Ectodermal cell (in vitro differentiated cells): Measurements from ENCODE around the gene PSME2.

Experiments used
- H3K27ac ChIP-seq: 2 replicates; pipeline ENCODE4 v1.7.0; 2013; ENCODE audit warnings: mild to moderate bottlenecking, low read depth, low read length; ENCODE audit not compliant: insufficient read depth, poor library complexity, severe bottlenecking
- H3K27me3 ChIP-seq: 2 replicates; pipeline ENCODE4 v1.7.0; 2013; ENCODE audit warnings: mild to moderate bottlenecking, low read length; ENCODE audit not compliant: insufficient read depth, control insufficient read depth, poor library complexity, severe bottlenecking
- H3K36me3 ChIP-seq: one replicate; pipeline ENCODE4 v1.7.0; 2013; ENCODE audit warnings: low read length; ENCODE audit not compliant: control insufficient read depth, insufficient read depth
- H3K4me1 ChIP-seq: one replicate; pipeline ENCODE4 v1.7.0; 2013; ENCODE audit warnings: low read length; ENCODE audit not compliant: control insufficient read depth, insufficient read depth
- H3K4me3 ChIP-seq: 2 replicates; pipeline ENCODE4 v1.7.0; 2013; ENCODE audit warnings: low read depth, low read length, control low read depth; ENCODE audit not compliant: insufficient read depth
- H3K9me3 ChIP-seq: 2 replicates; pipeline ENCODE4 v1.7.0; 2013; ENCODE audit warnings: mild to moderate bottlenecking, low read length, moderate library complexity; ENCODE audit not compliant: control insufficient read depth
- WGBS, 2 experiments: methylation state at CpG; one replicate each; pipeline ENCODE4 v1.1.7; 2013; ENCODE audit warnings: missing lambda C conversion rate in 2 of 2; 5-methylcytosine and 5-hydroxymethylcytosine counted together

The PSME2 gene

GRCh38 chr14:24187539-24187915, 41.1 kb upstream of the PSME2 start:
- Histone ChIP-seq H3K27me3 (no peaks in the 10 kb centered on the region), H3K4me1 (peaks cover 7% of the 10 kb centered on the region), H3K27ac (no peak overlapping the region), H3K36me3 (peaks cover 22% of the 10 kb centered on the region), H3K4me3 (peak overlapping the region; percentile 88), H3K9me3 (no peaks in the 10 kb centered on the region)
- WGBS, 2 experiments, result 93 to 94% methylated on average over 2 of the region's 2 CpGs

GRCh38 chr14:24186831-24187538, 40.6 kb upstream of the PSME2 start:
- WGBS, 2 experiments, result 94 to 95% methylated on average over 10 of the region's 10 CpGs
- H3K9me3 ChIP-seq, result no peaks in the 10 kb centered on the region

GRCh38 chr14:24185741-24186140, 39.3 kb upstream of the PSME2 start:
- no peaks in the 10 kb centered on the region for H3K9me3 ChIP-seq
- H3K27me3 ChIP-seq, result no peaks in the 10 kb centered on the region
- H3K4me3 ChIP-seq, result no peak overlapping the region
- H3K36me3 ChIP-seq, result peaks cover 19% of the 10 kb centered on the region
- peaks cover 7% of the 10 kb centered on the region for H3K4me1 ChIP-seq
- WGBS, 2 experiments, result 95 to 96% methylated on average over 11 of the region's 11 CpGs
- H3K27ac ChIP-seq, result no peak overlapping the region

More at GRCh38 chr14:24186831-24187538, 40.6 kb upstream of the PSME2 start:
- Histone ChIP-seq H3K4me3 (no peak overlapping the region), H3K27me3 (no peaks in the 10 kb centered on the region), H3K4me1 (peaks cover 7% of the 10 kb centered on the region), H3K36me3 (peaks cover 16% of the 10 kb centered on the region), H3K27ac (no peak overlapping the region)

- Histone ChIP-seq H3K9me3 (no peaks in the 10 kb centered on the region), H3K27me3 (no peaks in the 10 kb centered on the region), H3K4me3 (no peak overlapping the region), H3K36me3 (peaks cover 22% of the 10 kb centered on the region), H3K27ac (no peak overlapping the region), H3K4me1 (peaks cover 7% of the 10 kb centered on the region)
- WGBS, 2 experiments, result 94 to 97% methylated on average over 7 of the region's 7 CpGs
These were observed 38.6 kb upstream of the PSME2 start for GRCh38 chr14:24185026-24185425.

- Histone ChIP-seq H3K9me3 (no peaks in the 10 kb centered on the region), H3K27ac (no peak overlapping the region), H3K27me3 (no peaks in the 10 kb centered on the region), H3K36me3 (peaks cover 29% of the 10 kb centered on the region), H3K4me3 (no peak overlapping the region), H3K4me1 (peaks cover 7% of the 10 kb centered on the region)
- 95 to 96% methylated on average over 19 of the region's 19 CpGs for WGBS, 2 experiments
These were observed 37.9 kb upstream of the PSME2 start for GRCh38 chr14:24184104-24184970.

- WGBS, 2 experiments, result 92 to 95% methylated on average over 15 of the region's 15 CpGs
These were observed 36.6 kb upstream of the PSME2 start for GRCh38 chr14:24183014-24183481.

GRCh38 chr14:24182110-24182882, 35.9 kb upstream of the PSME2 start:
- H3K4me3 ChIP-seq, result no peak overlapping the region
- H3K9me3 ChIP-seq, result no peaks in the 10 kb centered on the region
- H3K27ac ChIP-seq, result no peak overlapping the region
- peaks cover 37% of the 10 kb centered on the region for H3K36me3 ChIP-seq
- no peaks in the 10 kb centered on the region for H3K27me3 ChIP-seq
- WGBS, 2 experiments, result 94 to 95% methylated on average over 14 of the region's 14 CpGs
- H3K4me1 ChIP-seq, result no peaks in the 10 kb centered on the region

More at GRCh38 chr14:24183014-24183481, 36.6 kb upstream of the PSME2 start:
- H3K27ac ChIP-seq, result no peak overlapping the region
- peaks cover 34% of the 10 kb centered on the region for H3K36me3 ChIP-seq
- H3K4me1 ChIP-seq, result peaks cover 7% of the 10 kb centered on the region
- H3K4me3 ChIP-seq, result no peak overlapping the region
- no peaks in the 10 kb centered on the region for H3K9me3 ChIP-seq
- H3K27me3 ChIP-seq, result no peaks in the 10 kb centered on the region

GRCh38 chr14:24181371-24182077, 35.1 kb upstream of the PSME2 start:
- Histone ChIP-seq H3K4me3 (no peak overlapping the region), H3K4me1 (no peaks in the 10 kb centered on the region), H3K27me3 (no peaks in the 10 kb centered on the region), H3K36me3 (peaks cover 30% of the 10 kb centered on the region), H3K27ac (no peak overlapping the region), H3K9me3 (no peaks in the 10 kb centered on the region)
- WGBS, 2 experiments, result 94 to 96% methylated on average over 19 of the region's 19 CpGs

- H3K36me3 ChIP-seq, result peaks cover 21% of the 10 kb centered on the region
- H3K9me3 ChIP-seq, result no peaks in the 10 kb centered on the region
- H3K27me3 ChIP-seq, result no peaks in the 10 kb centered on the region
- H3K4me3 ChIP-seq, result no peak overlapping the region
- 93 to 95% methylated on average over 18 of the region's 18 CpGs for WGBS, 2 experiments
- no peaks in the 10 kb centered on the region for H3K4me1 ChIP-seq
- no peak overlapping the region for H3K27ac ChIP-seq
These were observed 33.8 kb upstream of the PSME2 start for GRCh38 chr14:24179961-24180796.
